Prostate gland (tissue), 2 donors: ENCODE data around the gene RSPRY1. TPM values are rescaled to one million over a fixed set of nuclear protein-coding genes. Genes with fewer than 3 reads are reported as not detected.

ENCODE experiments used
- DNase-seq: peaks from one replicate; pipeline ENCODE4 v3.0.0-alpha.2; 2019; ENCODE audit warnings: low spot score
- H3K27ac ChIP-seq, 2 donors: fragments of 200-600 bp; sonication (generic); 2 replicates each; pipeline ENCODE4 v1.5.1; 2017 to 2019
- H3K27me3 ChIP-seq: fragments of 200-600 bp; sonication (generic); replicated peaks from 2 replicates; pipeline ENCODE4 v1.5.1; 2019; ENCODE audit not compliant: insufficient read depth
- H3K36me3 ChIP-seq, 2 donors: fragments of 200-600 bp; sonication (generic); 1 replicate in 1 of 2; 2 replicates in 1 of 2; pipeline versions ENCODE4 v1.5.1 to v1.8.1; 2017 to 2019
- H3K4me1 ChIP-seq: fragments of 200-600 bp; sonication (generic); replicated peaks from 2 replicates; pipeline ENCODE4 v1.5.1; 2019
- H3K4me3 ChIP-seq, 2 donors: fragments of 200-600 bp; sonication (generic); 2 replicates each; pipeline ENCODE4 v1.5.1; 2017 to 2019
- H3K9me3 ChIP-seq: fragments of 200-600 bp; sonication (generic); 2 replicates; pipeline ENCODE4 v1.5.1; 2017
- POLR2A ChIP-seq: fragments of 450-650 bp; IDR thresholded peaks from one replicate; pipeline ENCODE4 v1.6.1; 2016; ENCODE audit warnings: antibody characterized with exemption, mild to moderate bottlenecking
- POLR2AphosphoS5 ChIP-seq: sonication (generic); formaldehyde crosslinking; IDR thresholded peaks from one replicate; pipeline ENCODE4 v1.6.1; 2017; ENCODE audit warnings: antibody characterized with exemption
- WGBS: methylation state at CpG from one replicate; pipeline ENCODE4 v1.1.5; 2018; 5-methylcytosine and 5-hydroxymethylcytosine counted together
- intact Hi-C: fragments of 100-400 bp; cut with DNase I; formaldehyde crosslinking; loops from one replicate; pipeline ENCODE4 v1.14.2; 2022
- total RNA-seq, 2 donors: library from RNA; depleted of rRNA; stranded (reverse); fragments of >200 nt; gene quantifications; one replicate each; pipeline ENCODE4 v1.1.0, GENCODE V29; 2016
- TF ChIP-seq, protein P1 (sequence below), 4 experiments: fragments of 200-600 bp in 2 of 4; fragments of 450-650 bp in 2 of 4; sonication (generic) in 2 of 4; IDR thresholded peaks; 1 replicate in 3 of 4; 2 replicates in 1 of 4; pipeline ENCODE4 v1.5.1; 2016 to 2019; ENCODE audit warnings: antibody characterized with exemption in 4 of 4, mild to moderate bottlenecking in 2 of 4, moderate library complexity in 2 of 4

RSPRY1 gene
- total RNA-seq, 2 donors from 2014 or later, result 35.8 to 45.3 TPM

DNA sequence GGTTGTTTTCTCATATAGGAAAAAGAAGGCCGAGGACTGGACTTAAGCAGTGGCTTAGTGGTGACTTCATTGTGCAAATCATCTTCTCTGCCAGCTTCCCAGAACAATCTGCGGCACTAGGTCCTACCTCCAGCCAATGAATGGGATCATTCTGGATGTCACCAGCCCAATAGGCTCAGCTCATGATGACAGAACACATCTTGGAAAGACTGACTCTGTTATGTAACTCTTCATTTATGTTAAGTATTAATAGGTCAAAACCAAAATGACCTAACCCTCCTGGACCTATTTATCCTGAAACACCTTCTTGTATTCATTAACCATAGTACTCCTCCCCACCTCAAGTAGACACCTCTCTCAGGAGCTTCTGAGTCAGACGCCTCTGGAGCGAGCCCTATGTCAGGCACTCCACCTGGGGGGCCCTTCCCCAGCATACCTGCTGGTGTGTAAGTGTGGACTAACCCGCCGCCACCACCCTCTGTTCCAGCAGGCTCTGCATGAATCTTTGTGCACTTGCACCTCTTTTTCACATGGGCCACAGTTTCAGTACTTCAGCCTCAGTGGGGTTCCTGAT lies 66.1 kb downstream of the RSPRY1 start:
- TF ChIP-seq, protein P1, sequence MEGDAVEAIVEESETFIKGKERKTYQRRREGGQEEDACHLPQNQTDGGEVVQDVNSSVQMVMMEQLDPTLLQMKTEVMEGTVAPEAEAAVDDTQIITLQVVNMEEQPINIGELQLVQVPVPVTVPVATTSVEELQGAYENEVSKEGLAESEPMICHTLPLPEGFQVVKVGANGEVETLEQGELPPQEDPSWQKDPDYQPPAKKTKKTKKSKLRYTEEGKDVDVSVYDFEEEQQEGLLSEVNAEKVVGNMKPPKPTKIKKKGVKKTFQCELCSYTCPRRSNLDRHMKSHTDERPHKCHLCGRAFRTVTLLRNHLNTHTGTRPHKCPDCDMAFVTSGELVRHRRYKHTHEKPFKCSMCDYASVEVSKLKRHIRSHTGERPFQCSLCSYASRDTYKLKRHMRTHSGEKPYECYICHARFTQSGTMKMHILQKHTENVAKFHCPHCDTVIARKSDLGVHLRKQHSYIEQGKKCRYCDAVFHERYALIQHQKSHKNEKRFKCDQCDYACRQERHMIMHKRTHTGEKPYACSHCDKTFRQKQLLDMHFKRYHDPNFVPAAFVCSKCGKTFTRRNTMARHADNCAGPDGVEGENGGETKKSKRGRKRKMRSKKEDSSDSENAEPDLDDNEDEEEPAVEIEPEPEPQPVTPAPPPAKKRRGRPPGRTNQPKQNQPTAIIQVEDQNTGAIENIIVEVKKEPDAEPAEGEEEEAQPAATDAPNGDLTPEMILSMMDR (IDR thresholded peaks at IDR 0.05), result no peak
- no peak for TF ChIP-seq POLR2A
- no peak for TF ChIP-seq POLR2AphosphoS5
- H3K4me3 ChIP-seq, result no peak overlapping the region
- H3K36me3 ChIP-seq, result peaks cover 0 to 23% of the 10 kb centered on the region in 2 donors
- no peak overlapping the region for H3K27ac ChIP-seq
- intact Hi-C loops, result no loop called here
- no peaks in the 10 kb centered on the region for H3K9me3 ChIP-seq
- no peak for DNase-seq
- 93% methylated on average over 6 of the region's 6 CpGs for WGBS
- no peaks in the 10 kb centered on the region for H3K4me1 ChIP-seq
- no peaks in the 10 kb centered on the region for H3K27me3 ChIP-seq

DNA sequence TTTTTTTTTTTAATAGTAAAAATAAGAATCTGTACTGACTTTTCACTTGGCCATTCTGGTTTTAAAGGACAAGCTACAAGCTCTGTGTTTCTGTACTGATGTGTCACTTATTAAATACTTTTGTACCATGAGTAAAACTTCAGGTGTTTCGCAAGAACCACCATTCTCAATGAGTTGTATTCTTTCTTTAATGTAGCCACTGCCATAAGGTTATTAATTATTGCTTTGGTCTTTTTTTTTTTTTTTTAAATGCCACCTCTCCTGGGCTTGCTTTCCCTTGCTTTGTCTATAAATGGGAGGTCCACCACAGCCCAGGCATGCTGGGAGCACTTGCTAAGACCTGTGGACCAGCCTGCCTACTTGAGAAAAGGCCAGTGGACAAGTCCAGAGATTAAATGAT lies 67.3 kb downstream of the RSPRY1 start:
- H3K9me3 ChIP-seq, result no peaks in the 10 kb centered on the region
- no peak for TF ChIP-seq POLR2A
- TF ChIP-seq POLR2AphosphoS5, result no peak
- TF ChIP-seq, protein P1 (IDR thresholded peaks at IDR 0.05), result no peak
- H3K4me3 ChIP-seq, result no peak overlapping the region
- H3K27ac ChIP-seq, result no peak overlapping the region
- intact Hi-C loops, result no loop called here
- peaks cover 0 to 23% of the 10 kb centered on the region in 2 donors for H3K36me3 ChIP-seq
- no peak for DNase-seq
- 98% methylated on average over 1 of the region's 1 CpG for WGBS
- no peaks in the 10 kb centered on the region for H3K4me1 ChIP-seq
- no peaks in the 10 kb centered on the region for H3K27me3 ChIP-seq

GRCh38 chr16:57255686-57256415 lies 69.7 kb downstream of the RSPRY1 start:
- Histone ChIP-seq H3K4me1 (no peaks in the 10 kb centered on the region), H3K27me3 (no peaks in the 10 kb centered on the region), H3K4me3 (no peak overlapping the region), H3K9me3 (no peaks in the 10 kb centered on the region), H3K36me3 (peaks cover 0 to 9% of the 10 kb centered on the region in 2 donors), H3K27ac (no peak overlapping the region)
- WGBS, result 88% methylated on average over 10 of the region's 10 CpGs
- no peak for DNase-seq
- TF ChIP-seq POLR2AphosphoS5 (no peak), POLR2A (no peak)
- TF ChIP-seq, protein P1 (IDR thresholded peaks at IDR 0.05), result no peak
- intact Hi-C loops, result no loop called here

GRCh38 chr16:57256601-57257395 lies 70.7 kb downstream of the RSPRY1 start:
- H3K27me3 ChIP-seq, result no peaks in the 10 kb centered on the region
- 92% methylated on average over 16 of the region's 16 CpGs for WGBS
- peaks cover 0 to 3% of the 10 kb centered on the region in 2 donors for H3K36me3 ChIP-seq
- DNase-seq, result no peak
- TF ChIP-seq POLR2A, result no peak
- TF ChIP-seq, protein P1 (IDR thresholded peaks at IDR 0.05), result no peak
- no peaks in the 10 kb centered on the region for H3K9me3 ChIP-seq
- no peak overlapping the region for H3K4me3 ChIP-seq
- intact Hi-C loops, result no loop called here
- no peak overlapping the region for H3K27ac ChIP-seq
- H3K4me1 ChIP-seq, result no peaks in the 10 kb centered on the region
